T-helper 22 cell (primary cell): ENCODE measurements around the gene RBKS.
"Not testable (repeated sequence)": the region's sequence is repeated elsewhere in the genome, so short reads cannot be mapped to it uniquely, and the experiment has no call there.

ENCODE experiments used
- DNase-seq: peaks from one replicate; pipeline ENCODE4 v3.0.0-alpha.2; 2020; ENCODE audit warnings: low read depth

Gene RBKS

DNA sequence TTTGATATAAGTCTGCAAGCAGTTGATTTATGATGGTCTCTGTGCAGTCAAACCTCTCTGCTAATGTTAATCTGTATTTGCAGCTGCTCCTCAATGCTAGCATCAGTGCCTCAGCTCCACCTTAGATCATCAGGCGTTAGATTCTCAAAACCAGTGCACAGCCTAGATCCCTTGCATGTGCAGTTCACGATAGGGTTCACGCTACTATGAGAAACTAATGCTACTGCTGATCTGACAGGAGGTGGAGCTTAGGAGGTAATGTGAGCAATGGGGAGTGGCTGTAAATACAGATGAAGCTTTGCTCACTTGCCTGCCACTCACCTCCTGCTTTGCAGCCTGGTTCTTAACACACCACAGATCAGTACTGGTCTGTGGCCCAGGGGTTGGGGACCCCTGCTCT lies 18.4 kb downstream of the RBKS start:
- no peak for DNase-seq

DNA sequence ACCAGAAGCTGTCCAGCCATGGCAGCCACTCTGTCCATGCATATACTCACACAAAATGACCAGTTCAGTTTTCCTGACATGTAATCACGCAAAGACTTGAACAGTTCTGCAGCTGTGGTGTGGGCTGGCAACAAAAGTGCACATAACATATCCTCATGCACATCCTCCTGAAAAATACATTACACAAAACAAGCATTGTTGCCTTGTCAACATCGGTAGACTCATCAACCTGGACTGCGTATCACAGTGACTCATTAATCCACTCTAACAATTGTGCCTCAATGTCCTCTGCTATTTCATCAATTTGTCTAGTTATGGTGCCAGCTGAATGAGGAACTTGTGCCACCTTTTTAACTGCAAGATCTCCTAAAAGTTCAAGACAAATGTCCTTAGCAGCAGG lies 19.5 kb downstream of the RBKS start:
- DNase-seq = no peak

DNA sequence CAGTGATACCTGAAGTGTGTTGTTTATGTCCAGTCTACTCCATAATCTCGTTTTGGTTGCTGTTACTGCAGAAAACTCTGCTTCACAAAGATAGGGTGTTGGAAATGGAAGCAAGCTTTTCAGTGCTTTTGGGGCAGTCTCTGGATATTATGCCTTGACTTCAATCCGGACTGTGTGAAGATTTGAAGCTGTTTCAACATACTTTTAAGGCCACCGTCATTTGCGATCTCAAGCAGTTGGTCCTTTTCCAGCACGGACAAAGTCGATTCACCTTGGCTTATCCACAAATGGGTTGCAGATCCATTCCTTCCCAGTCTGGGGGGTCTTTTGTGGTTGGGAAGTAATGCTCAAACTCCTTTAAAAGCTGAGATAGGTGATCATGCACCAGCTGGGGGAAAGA lies 20.4 kb downstream of the RBKS start:
- no peak for DNase-seq

DNA sequence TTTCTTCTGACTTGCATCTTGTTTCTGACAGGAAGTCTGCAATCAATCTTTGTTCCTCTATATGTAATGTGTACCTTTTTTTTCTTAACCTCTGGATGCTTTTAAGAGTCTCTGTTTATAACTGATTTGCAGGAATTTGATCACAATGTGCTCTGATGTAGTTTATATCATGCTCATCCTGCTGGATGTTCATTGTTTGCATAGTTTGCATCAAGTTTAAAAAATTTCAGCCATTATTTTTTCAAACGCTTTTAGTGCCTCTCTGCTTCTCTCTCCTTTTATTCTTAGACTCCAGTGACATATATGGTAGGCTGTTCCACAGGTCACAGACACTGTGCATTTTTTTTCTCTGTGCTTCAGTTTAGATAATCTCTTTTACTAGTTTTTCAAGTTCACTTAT lies 23.9 kb downstream of the RBKS start:
- no peak for DNase-seq

DNA sequence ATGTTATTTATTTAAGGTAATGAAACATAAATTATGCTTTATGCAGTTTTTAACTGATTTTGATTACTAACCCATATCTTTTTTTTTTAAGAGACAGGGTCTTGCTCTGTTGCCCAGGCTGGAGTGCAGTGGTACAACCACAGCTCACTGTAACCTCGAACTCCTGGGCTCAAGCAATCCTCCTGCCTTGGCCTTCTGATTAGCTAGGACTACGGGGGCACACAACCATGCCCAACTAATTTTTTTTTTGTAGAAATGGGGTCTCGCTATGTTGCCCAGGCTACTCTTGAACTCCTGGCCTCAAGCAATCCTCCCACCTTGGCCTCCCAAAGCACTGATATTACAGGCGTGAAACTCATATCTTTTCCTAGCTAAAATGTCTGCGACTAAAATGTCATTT lies 26.2 kb downstream of the RBKS start:
- not testable (repeated sequence) for DNase-seq

DNA sequence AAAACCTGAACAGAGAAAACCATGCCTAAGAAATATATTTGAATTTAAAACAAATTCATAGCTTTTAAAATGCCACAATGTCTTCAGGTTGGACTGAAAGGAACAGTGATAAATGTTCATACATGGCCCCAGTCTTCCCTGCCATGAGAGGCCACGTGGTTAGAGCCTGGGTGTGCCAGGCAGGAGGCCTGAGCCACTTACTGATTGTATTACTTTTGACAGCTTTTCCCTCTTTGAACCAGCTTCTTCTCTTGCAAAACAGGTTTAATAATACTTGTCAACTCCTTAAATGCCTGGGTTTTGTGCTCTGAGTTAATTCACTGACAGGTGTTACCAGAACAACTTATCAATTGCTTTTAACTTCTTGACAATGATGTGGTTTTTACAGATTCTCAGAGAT lies 27.0 kb downstream of the RBKS start:
- DNase-seq = no peak

DNA sequence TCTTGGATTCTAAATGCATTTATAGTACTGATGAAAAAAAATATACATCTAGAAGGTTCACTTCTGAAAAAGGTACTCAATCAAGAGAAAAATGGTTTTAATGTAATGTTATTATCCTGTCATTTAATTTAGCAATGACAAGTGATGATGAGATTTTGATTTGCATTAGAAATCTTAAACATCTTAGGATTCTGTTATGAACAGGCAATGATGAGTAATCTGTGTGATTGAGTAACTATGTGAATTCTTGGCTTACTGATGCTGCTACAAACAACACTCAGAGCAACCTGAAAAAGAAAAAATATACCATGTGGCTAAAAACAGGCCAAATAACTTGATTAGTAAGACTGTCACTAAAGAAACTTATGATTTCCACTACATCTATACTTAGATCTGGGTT lies 30.1 kb downstream of the RBKS start:
- DNase-seq = no peak

DNA sequence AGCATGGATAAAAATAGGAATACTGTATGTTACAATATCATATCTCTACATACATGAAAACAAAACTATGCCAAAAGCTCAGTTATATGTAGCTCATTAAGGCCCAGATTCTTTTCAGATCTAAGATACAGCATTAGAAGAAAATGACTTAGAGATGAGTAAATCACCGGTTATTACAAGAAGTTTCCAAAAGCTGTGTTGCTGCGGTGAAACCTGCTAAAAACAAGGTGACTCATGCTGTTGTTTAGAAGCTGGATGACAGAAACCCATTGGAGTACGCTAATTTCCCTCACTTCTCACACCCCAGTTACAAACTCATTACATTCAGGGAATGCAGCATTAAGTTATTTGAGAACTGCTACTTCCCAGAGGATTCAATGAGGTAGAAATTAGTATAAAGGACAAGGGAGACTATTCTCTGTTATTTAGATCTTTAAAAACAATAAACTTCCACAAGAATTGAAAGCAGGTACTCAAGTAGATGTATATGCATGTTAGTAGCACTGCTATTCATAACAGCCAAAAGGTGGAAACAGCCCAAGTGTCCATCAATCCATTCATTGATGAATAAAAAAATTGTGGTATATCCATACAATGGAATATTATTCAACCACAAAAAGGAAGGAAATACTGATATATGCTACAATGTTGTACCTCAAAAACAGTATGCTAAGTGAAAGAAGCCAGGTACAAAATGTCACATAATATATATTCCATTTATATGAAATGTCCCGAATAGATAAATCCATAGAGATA lies 32.6 kb downstream of the RBKS start:
- DNase-seq = no peak

DNA sequence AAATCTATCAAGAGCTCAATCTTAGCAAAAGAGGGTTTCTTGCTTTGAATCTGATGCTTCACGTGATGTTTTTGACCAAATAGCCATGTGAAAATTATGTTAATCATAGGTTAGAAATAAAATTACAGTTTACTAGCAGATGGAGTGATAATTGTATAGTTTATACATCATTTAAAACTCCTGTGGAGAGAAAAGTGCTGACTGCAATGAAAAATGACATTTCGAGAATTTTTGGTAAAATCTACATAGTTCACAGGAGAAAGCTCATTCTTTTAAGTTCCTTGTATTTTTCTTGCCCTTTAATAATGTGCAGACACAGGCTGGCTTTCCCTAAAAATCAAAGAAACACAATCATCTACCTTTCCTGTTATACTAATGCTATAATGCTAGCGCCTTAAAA lies 33.2 kb downstream of the RBKS start:
- DNase-seq = no peak

DNA sequence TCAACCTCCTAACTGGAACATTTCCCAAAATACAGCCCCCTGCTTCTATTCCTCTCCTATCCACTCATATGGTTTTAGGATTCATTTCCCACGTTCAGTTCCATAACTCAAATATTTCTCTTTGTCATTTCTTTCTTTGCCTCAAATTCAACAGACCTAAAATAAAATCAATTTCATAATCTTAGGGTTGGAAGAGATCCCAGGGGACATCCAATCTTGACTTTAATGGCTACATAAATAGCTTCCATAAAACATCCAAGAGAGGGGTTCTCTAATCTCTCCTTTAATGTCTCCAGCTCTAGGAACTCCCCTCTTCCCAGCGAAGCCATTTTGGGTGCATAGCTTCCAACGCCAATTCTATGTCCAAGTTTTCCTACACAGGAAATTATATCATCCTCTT lies 33.8 kb downstream of the RBKS start:
- DNase-seq = no peak

DNA sequence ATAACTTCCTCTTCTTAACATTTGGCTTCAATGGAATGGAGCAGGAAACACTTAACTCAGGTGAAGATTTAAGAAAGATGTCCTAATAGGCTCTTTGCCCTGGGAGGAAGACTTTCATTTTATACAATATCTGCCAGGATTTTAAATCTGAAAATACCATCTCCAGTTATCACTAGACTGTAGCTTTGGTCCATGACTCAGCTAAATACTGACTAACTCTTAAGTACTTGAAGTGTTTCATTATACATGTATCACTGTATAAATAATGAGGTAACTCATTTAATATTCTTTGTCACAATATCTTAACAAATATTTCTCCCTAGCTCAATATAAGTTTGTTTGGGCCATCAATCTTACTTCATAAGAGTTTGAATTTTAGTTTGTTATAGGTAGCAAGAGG lies 34.7 kb downstream of the RBKS start:
- no peak for DNase-seq

DNA sequence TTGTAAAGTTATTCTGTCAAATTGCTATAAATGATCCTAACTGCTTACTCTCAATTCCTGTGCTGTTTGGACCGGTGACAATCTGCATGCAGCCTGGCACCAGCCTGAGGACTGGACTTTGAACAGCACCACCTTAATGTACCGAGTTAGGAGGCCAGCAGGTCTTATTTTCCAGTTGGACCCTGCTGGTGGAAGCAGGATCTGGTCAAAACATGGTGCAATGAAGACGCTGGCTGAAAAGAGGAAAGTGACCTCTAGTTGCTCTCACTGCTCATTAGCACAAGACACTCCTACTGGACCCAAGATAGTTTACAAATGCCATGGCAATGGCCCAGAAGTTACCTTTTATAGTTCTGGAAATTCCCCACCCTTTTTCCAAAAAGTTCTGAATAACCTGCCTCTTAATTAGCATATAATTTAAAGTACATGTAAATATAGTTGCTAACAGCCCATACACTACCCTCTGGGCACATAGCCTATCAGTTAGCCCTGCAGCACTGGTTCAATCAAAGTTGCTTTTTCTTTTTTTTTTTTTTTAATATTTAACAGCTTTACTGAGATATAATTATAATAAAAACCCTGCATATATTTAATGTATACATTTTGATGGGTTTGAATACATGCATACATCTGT lies 35.8 kb downstream of the RBKS start:
- DNase-seq = no peak

DNA sequence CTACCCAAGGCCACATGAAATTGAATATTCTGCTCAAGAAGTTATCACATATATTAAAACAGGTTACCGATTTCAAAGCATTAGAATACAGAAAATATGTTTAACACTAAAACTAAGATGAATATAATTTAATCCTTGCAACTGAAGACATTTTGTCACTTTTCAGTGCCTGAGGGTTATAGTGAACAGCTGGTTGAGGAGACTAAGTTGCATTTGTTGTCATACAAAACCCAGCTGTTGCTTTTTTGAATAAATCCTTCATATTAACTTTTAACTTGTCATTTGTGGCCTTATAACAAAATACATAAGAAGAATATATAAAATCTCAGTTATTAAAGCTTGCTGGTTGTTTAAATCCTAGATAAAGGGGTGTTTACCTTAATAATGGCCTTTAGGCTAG lies 37.5 kb downstream of the RBKS start:
- DNase-seq = no peak

DNA sequence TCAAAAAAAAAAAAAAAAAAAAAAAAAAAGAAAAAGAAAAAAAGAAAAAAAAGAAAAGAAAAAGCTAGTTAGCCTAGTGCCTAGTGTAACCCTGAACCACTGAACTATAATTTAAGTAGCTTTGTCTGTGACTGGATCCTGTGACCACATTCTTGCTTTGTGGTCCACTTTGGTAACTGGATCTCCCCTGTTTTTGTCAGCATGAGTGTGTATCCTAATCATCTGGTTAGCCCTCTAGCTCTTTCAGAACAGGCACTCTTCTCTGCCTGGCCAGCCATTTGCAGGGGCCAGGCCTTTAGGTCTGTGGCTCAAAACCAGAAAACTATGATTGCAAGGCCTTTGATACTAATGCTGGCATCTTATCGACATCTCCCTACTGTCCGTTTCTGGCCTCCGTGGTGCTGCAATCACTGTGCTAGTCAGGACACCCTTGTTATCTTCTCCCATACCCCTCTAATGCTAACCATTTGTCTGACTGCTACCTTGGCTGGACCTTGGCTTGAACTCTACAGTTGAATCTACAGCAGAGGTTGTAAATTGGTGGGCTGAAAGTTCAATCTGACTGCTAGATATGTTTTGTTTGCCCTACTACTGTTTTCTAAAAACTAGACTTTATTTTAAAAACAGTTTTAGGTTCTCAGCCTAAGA lies 40.5 kb downstream of the RBKS start:
- no peak for DNase-seq

DNA sequence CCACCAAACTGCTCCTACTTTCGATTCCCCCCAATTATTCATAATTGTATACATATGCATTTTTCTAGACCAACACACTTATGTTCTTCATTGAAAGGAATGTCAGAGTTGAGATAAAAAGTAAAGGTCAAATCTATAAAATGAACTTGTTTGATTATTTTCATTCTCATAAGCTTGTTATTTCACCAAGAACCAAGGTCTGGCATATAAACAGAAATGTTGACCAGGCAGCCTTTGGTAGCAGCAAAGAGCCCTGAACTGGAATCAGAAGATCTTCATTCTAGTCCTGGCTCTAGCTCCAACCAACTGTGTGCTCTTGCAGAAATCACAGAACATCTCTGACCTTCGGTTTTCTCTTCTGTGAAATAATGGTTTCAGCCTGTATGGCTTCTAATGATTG lies 42.9 kb downstream of the RBKS start:
- DNase-seq = no peak

DNA sequence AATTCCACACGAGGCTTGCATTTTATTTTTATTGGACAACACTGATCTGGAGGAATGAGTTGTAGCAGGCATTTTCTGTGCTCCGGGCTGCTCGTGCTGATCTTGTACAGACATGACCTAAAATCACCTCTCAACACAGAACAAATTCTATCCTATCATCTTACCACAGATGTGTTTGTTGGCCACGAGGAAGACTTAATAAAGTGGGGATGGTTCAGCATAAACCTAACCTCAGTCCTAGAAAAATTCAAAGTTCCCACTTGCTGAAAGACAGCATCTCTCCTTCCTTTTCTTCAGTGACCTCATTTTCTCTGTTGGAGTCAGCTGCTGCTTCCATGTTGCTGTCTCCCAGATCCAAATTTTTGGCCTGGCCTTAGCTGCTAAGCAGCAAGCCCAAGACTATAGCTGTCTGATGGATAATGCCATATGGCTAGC lies 45.3 kb downstream of the RBKS start:
- no peak for DNase-seq

DNA sequence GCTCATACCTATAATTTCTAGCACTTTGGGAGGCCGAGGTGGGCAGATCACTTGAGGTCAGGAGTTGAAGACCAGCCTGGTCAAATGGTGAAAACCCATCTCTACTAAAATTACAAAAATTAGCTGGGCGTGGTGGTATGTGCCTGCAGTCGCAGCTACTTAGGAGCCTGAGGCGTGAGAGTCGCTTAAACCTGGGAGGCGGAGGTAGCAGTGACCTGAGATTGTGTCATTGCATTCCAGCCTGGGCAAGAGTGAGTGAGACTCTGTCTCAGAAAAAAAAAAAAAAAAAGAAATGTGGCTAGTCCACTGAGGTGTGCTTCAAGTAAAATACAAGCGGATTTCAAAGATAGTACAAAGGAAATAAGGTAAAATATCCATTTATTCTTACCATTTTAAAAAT lies 46.2 kb downstream of the RBKS start:
- DNase-seq = no peak

DNA sequence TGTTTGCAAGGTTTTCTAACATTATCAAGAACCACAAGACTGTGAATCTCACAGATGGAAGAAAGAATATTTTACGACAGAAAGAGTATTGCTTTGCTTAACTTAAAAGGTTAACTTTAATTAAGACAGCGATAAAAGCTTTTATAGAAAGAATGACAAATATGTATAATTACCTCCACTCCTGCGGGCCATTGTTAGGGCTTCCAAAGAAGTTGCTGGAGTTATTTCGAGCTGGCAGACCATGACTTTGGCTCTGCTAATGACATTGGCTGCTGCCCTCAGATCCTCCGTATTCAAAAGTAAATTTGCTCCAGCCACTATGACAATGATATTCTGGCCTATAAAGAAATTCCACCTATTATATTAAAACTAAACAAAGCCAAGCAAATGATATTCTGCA lies 47.3 kb downstream of the RBKS start:
- DNase-seq = no peak

DNA sequence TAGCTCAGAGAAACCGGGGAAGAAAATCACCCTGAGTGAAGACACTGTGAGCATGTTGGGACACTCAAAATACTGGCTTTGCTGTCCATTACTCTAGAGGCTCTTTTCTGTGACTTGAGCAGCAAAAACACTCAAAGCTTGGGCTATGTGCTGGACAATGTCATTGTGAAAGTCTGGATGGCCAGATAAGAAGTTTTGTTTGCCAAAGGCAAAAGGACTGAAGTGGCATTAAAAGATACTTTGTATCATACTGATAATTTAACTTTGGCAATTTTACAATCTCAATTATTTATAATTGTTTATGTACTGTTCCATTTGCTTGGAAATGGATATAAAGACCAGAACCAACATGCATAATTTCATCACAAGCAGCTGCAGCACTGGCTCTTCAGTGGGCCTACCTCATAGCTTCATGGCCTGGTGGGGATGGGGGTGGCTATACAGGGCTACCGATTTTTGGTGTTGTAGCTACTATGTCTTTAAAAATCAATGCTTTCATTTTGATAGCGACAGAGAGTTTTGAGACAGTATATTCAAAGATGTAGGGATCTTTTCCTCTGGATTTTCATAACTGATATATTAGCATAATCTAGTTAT lies 51.1 kb downstream of the RBKS start:
- DNase-seq = no peak

DNA sequence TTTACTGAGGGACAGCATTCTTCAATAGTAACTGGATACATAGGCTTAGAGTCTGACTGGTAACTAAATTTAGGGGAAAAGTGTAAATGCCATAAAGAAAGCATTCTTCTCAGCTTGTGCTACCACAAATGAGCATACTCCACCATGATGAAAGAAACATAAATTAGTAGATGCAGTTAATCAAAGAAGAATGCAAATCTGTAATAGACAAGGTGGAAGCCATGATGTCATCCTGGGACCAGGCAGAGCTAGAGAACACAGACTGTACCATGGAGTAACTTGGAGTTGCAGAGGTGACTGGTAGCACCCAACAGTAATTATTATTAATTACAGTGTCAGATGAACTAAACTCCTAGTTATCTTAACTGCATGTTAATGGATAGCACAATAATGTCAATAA lies 51.7 kb downstream of the RBKS start:
- DNase-seq = no peak

DNA sequence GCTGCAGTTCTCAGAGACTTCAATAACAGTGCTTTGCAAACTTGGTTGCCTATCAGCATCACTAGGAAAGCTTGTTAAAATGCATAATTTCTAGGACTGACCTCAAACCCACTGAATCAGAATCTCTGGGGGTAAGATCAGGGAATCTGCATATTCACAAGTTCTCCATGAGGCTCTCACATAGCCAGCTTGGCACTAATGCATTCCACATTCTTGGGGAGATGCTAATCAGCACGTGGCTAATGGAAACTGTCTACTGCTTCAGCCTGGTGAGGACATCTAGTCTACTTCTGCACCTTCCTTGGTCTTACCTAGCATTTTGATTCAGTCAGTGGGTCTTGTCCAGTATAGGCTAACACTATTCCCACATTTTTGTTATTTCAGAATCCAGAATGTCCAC lies 56.3 kb downstream of the RBKS start:
- no peak for DNase-seq

DNA sequence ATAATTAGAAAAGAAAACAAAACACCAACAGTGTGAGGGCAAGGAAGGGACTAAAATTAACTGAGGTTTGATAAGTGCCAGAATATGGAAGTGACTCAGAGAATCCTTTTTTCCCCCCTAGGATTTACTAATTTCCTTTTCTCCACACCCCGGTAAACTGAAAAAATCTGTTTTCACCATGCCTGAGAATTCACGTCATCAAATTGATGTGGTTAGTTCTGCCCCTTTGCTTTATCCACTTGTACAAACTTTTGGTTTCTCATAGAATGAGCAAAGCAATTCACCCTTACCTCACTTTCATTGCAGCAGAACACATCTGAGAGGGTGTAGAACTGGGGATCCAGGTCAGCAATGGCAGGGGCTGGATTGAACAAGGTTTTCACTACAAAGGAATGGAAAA lies 57.8 kb downstream of the RBKS start:
- no peak for DNase-seq
